GM12872 (cell line): ENCODE results near the gene USF3.

Experiments used
- CTCF ChIP-seq: IDR thresholded peaks from 3 replicates; pipeline ENCODE4 v1.5.1; 2011; ENCODE audit warnings: low read depth, mild to moderate bottlenecking, low read length, moderate library complexity; ENCODE audit not compliant: insufficient read depth

The USF3 gene

GRCh38 chr3:113654310-113654709 lies 42.1 kb downstream of the USF3 start:
- no peak for TF ChIP-seq CTCF

GRCh38 chr3:113649174-113649845 lies 47.1 kb downstream of the USF3 start:
- TF ChIP-seq CTCF, result no peak

- TF ChIP-seq CTCF, result no peak
Observed at GRCh38 chr3:113648524-113648923, 47.9 kb downstream of the USF3 start.

GRCh38 chr3:113643583-113643982 lies 52.9 kb downstream of the USF3 start:
- no peak for TF ChIP-seq CTCF

- TF ChIP-seq CTCF, result no peak
Observed at GRCh38 chr3:113638910-113639309, 57.5 kb downstream of the USF3 start.

- no peak for TF ChIP-seq CTCF
Observed at GRCh38 chr3:113637756-113638155, 58.7 kb downstream of the USF3 start.

GRCh38 chr3:113634782-113635474 lies 61.5 kb downstream of the USF3 start:
- no peak for TF ChIP-seq CTCF
